ENCODE data around the gene CEP85L.

DNA sequence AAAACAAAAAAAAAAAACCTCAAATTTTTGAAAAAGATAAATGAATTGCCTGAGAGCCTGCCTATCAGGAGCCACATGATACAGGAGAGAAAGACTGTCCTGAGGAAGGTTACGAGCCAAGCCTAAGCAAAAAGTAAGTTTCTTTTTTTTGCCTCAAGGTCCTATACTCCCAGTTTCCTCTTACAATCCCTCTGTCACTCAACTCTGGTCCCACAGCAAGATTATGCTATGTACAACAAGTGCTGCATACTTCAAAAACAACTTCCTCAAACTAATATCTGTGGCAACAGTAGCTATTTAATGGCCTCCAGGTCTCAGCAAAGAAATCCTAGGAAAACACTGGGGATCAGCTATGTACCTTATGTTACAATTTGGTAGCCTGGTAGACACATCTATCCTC lies 56.5 kb downstream of the CEP85L start:
- TF ChIP-seq EZH2phosphoT487 (conservative IDR thresholded peaks at IDR 0.05; ENCODE audit: low read length) (no peak), CTCF (IDR thresholded peaks at IDR 0.05; ENCODE audit: insufficient read depth, low read length, poor library complexity, severe bottlenecking) (no peak)
